ENCODE data around the gene FAM171A2.

GRCh38 chr17:44353672-44354331 is 9.9 kb downstream of the FAM171A2 start:
- no peak for TF ChIP-seq YY1 (IDR thresholded peaks at IDR 0.05; ENCODE audit: insufficient read depth, insufficient read length)
- no peak for TF ChIP-seq ZNF274 (IDR thresholded peaks at IDR 0.05; ENCODE audit: low read depth, low read length)
- no peak for TF ChIP-seq SUZ12 (IDR thresholded peaks at IDR 0.05; ENCODE audit: extremely low read depth, insufficient read depth, insufficient read length)
